K562 treated with DMSO at 1 percent for 24 hours (cell line): ENCODE measurements around the gene CD70. TPM values are rescaled to one million over a fixed set of nuclear protein-coding genes. Genes with fewer than 3 reads are reported as not detected.

Experiments
- total RNA-seq: library from RNA; unstranded; fragments of 300-600 nt; gene quantifications from 2 replicates; pipeline ENCODE4 v1.2.3, GENCODE V29; 2022; ENCODE audit warnings: low read depth; ENCODE audit not compliant: insufficient read depth

Gene CD70, protein sequence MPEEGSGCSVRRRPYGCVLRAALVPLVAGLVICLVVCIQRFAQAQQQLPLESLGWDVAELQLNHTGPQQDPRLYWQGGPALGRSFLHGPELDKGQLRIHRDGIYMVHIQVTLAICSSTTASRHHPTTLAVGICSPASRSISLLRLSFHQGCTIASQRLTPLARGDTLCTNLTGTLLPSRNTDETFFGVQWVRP
- 7.6 and 10.3 TPM in 2 replicates for total RNA-seq

GRCh38 chr19:6590827-6591319 lies at the start of gene CD70:
CD70 (minus strand) TSS chr19:6591150; CDS start chr19:6591002, 148 bp downstream.

Other genes starting within 250 kb of the CD70 start
- 133 and 161 TPM in 2 replicates for gene CLPP, start 229.6 kb downstream of the CD70 start, total RNA-seq
- 125 and 131 TPM in 2 replicates for gene ALKBH7, start 218.4 kb downstream of the CD70 start, total RNA-seq
- 2.2 and 3.4 TPM in 2 replicates for gene PSPN, start 215.2 kb downstream of the CD70 start, total RNA-seq
- 102 and 110 TPM in 2 replicates for gene GTF2F1, start 198.0 kb downstream of the CD70 start, total RNA-seq
- 551 and 560 TPM in 2 replicates for gene KHSRP, start 166.3 kb downstream of the CD70 start, total RNA-seq
- 2.0 and 3.0 TPM in 2 replicates for gene SLC25A41, start 157.4 kb downstream of the CD70 start, total RNA-seq
- 74.5 and 77.3 TPM in 2 replicates for gene SLC25A23, start 131.4 kb downstream of the CD70 start, total RNA-seq
- gene CRB3, start 126.9 kb downstream of the CD70 start, total RNA-seq, result not detected in 2 replicates
- 1.5 and 2.0 TPM in 2 replicates for gene DENND1C, start 109.4 kb downstream of the CD70 start, total RNA-seq
- gene TUBB4A, start 88.8 kb downstream of the CD70 start, total RNA-seq, result 11.9 and 12.3 TPM in 2 replicates
- 56.3 and 65.2 TPM in 2 replicates for gene TNFSF9, start 60.1 kb downstream of the CD70 start, total RNA-seq
- 0.10 and 0.27 TPM in 2 replicates for gene TNFSF14, start 79.0 kb upstream of the CD70 start, total RNA-seq
- gene C3, start 129.5 kb upstream of the CD70 start, total RNA-seq, result 42.9 and 49.5 TPM in 2 replicates
- 68.0 and 72.4 TPM in 2 replicates for gene GPR108, start 146.4 kb upstream of the CD70 start, total RNA-seq
- gene TRIP10, start 148.5 kb upstream of the CD70 start, total RNA-seq, result 54.8 and 58.4 TPM in 2 replicates
- 10.8 and 13.5 TPM in 2 replicates for gene SH2D3A, start 176.3 kb upstream of the CD70 start, total RNA-seq
- gene VAV1, start 181.6 kb upstream of the CD70 start, total RNA-seq, result 42.5 and 47.8 TPM in 2 replicates